Fibroblast of skin of left quadriceps (primary cell): ENCODE measurements around the gene MPZL1.
"Not testable (repeated sequence)": the region's sequence is repeated elsewhere in the genome, so short reads cannot be mapped to it uniquely, and the experiment has no call there.

Experiments
- DNase-seq, 2 experiments: peaks; one replicate each; pipeline ENCODE4 v3.0.0-alpha.2; 2013; ENCODE audit warnings: low read depth in 2 of 2

The MPZL1 gene

DNA sequence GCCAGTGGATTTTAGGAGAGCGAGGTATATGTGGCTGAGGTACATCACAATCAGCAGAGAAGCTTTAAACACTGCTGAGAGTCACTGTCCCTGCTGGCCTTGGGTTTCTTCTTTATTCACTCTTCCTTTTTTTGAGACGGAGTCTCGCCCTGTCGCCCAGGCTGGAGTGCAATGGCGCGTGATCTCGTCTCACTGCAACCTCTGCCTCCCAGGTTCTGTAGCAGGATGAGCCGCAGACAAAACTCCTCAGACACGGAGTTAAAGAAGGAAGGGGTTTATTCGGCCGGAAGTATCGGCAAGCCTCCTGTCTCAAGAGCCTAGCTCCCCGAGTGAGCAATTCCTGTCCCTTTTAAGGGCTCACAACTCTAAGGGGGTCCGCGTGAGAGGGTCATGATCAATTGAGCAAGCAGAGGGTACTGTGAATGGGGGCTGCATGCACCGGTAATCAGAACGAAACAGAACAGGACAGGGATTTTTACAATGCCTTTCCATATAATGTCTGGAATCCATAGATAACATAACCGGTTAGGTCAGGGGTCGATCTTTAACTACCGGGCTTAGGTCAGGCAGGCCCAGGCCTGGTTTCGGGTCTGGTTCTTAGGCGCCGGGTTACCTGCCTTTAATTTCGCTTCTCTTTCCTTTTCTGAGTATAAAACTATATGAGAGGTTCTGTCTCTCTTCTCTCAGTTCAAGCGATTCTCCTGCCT, 1.9 kb upstream of the MPZL1 start:
- not testable (repeated sequence) for DNase-seq

GRCh38 chr1:167720965-167721616, 691 bp upstream of the MPZL1 start:
- DNase-seq: peak; percentile 35 to 36

- no peak for DNase-seq
Measured at GRCh38 chr1:167722152-167722869, 529 bp downstream of the MPZL1 start.

DNA sequence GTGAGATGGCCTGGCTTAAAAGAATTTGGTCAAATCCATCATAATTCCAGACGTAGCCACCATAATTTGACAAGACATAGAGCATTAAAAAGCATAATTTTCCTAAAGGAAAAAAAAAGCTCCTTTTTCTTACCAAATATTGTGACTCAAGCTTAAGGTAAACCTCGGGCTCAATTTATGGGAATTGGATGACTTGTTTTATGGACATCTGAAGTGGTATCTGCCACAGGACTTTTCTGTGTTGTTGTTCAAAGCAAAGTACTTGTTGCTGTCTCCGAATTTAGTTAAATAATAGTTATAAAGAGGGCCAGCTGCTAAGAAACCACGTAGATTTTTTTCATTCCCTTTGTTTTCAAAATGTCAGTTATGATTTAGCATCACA, 1.1 kb downstream of the MPZL1 start:
- no peak for DNase-seq

DNA sequence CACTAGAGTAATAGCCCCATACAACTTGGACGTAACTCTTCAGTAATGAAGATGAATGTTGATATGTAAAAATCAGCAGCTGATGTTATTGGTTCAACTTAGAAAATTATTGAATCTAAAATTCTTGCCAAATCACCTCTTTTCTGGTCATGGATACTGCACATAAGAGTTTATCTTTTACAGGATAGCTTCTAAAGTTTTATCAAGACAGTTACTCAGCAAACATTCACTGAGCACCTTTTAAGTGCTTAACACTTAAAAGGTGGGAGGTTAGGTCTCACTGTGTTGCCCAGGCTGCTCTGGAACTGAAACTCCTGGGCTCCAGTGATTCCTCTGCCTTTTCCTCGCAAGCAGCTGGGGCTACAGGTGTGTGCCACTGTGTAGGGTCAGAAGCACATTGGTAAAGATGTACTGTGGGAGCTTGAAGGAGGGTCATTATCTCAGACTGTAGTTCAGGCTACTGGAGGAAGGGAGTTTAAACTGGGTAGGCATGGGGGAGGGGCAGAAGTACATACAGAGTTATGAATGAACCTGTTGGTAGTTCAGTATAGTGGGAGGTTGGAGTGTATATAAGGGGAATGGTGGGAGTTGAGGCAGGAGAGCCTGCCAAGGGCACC, 2.0 kb downstream of the MPZL1 start:
- no peak for DNase-seq

GRCh38 chr1:167726008-167726407, 4.2 kb downstream of the MPZL1 start:
- no peak for DNase-seq

- DNase-seq: no peak
Measured at GRCh38 chr1:167728818-167729410, 7.1 kb downstream of the MPZL1 start.

DNA sequence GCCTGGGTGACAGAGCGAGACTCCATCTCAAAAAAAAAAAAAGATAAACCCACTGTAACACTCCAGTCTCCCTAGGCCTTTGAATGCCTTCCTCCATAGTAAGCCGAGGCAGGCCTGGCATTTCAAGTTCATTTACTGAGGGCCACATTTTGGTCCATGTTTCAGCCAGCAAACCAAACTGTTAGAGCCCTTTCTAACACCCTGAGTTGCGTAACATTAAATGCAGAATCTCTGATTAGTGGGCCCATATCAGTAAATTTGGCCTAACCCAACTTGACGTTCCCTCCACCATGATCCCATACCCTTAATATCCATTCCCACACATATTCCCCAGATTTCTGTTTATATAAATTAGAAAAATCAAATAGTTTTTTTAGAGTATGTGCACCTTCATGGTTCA, 12.4 kb downstream of the MPZL1 start:
- no peak for DNase-seq

- DNase-seq: no peak
Measured at GRCh38 chr1:167734841-167735240, 13.1 kb downstream of the MPZL1 start.

GRCh38 chr1:167737169-167737568, 15.4 kb downstream of the MPZL1 start:
- no peak for DNase-seq

GRCh38 chr1:167738158-167738557, 16.4 kb downstream of the MPZL1 start:
- no peak for DNase-seq

DNA sequence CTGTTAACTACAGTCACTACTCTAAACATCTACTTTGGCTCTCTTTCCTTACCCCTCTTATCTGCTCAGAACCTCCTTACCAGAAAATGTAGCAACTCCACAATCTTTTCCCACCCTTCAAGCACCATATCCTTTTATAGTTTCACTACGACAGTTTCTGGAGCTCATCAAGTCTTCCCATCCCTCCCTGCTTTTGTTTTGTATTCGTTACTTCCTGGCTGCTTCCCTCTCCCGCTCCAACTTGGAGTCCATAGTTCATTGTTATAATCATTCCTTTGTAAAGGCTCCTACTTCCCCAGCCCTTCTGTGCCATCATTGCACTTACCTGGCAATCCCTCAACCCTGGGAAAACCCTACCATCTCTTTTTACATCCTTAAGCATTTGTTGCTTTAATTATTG, 18.0 kb downstream of the MPZL1 start:
- no peak for DNase-seq

DNA sequence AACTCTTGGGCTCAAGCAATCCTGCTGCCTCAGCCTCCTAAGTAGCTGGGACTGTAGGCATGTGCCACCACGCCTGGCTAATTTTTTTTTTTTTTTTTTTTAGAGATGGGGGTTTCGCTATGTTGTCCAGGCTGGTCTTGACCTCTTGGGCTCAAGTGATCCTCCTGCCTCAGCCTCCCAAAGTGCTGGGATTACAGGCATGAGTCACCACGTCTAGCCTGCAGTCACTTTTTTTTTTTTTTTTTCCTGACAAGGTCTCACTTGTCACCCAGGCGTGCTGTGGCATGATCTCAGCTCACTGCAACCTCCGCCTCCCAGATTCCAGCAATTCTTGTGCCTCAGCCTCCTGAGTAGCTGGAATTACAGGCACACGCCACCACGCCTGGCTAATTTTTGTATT, 19.3 kb downstream of the MPZL1 start:
- not testable (repeated sequence) for DNase-seq

- not testable (repeated sequence) for DNase-seq
Measured at GRCh38 chr1:167742392-167743057, 20.7 kb downstream of the MPZL1 start.

DNA sequence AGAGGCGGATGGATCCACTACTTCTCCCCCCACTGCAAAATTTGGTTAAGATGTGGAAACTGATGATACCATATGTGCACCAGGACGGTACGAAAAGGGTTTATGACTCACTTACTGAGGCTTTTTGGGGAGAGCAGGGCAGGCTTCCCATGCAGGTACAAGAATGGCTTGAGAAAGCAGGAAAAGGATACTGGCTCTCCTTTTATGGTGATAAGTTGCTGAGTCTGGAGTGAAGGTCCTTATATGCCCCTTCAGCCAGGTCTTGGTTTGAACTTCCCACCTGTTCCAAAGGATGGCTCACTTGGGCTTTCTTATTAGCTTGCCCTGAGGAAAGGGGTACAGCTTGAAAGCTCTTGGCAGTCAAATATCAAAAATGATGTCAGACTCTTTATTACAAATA, 23.1 kb downstream of the MPZL1 start:
- no peak for DNase-seq

GRCh38 chr1:167746013-167746672, 24.4 kb downstream of the MPZL1 start:
- DNase-seq: no peak

DNA sequence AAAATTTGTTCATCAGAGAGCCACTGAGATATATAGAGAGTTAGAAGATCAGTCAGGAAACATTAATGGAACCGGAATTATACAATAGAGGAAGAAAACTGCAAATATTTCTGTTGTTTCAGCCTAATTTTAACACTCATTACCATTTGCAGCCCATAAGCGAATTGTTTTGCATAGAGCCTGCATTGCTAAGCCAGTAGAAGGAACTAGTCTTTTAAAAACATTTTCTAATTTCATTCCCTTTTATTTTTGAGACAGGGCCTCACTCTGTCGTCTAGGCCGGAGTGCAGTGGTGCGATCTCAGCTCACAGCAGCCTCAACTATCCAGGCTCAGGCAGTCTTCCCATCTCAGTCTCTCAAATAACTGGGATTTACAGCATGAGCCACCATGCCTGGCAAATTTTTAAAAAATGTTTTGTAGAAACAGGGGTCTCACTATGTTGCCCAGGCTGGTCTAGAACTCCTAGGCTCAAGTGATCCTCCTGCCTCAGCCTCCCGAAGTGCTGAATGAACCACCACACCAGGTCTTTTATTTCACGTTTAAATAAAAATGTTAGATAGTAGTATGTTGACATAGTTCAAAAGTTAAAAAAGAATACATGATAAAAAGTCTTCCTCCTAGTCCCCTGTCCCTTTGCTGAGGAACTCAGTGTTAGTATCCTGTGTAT, 25.3 kb downstream of the MPZL1 start:
- DNase-seq: no peak

- DNase-seq: no peak
Measured at GRCh38 chr1:167747988-167748387, 26.2 kb downstream of the MPZL1 start.

GRCh38 chr1:167748906-167749305, 27.1 kb downstream of the MPZL1 start:
- peak; percentile 36 to 39 for DNase-seq

DNA sequence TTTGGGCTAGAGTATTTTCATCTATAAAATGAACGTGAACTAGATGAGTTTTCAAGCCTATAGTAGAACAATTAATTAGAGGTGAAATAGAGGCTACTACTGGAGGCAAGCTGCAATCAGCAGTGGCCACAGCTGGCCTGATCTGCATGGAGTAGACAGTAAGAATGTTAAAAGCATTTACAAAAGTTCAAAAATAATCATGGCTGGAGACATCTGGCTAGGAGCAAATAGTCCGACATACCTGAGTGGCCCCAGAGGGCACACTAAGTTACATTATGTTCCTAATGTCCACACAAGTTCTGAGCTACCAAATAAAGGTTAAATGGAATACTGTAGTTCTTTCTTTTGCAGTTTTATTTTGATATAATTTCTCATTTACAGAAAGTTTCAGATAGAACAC, 28.0 kb downstream of the MPZL1 start:
- DNase-seq: no peak
